HG02970 (cell line): ENCODE results near the gene TTC27.
"Not testable (repeated sequence)": the region's sequence is repeated elsewhere in the genome, so short reads cannot be mapped to it uniquely, and the experiment has no call there.

ENCODE experiments used
- ATAC-seq: cut with Tn5 transposase; IDR thresholded peaks from one replicate; pipeline ENCODE4 v1.9.1; 2021; ENCODE audit warnings: mild to moderate bottlenecking, moderate library complexity, moderate number of reproducible peaks; ENCODE audit not compliant: unreplicated experiment, low FRiP score

Gene TTC27

GRCh38 chr2:32627814-32628579, at the start of gene TTC27:
TTC27 (plus strand) TSS chr2:32628050; CDS start chr2:32628293, 243 bp downstream.
- peak; percentile 100 for ATAC-seq

- no peak for ATAC-seq
Observed at GRCh38 chr2:32591669-32592463, 36.0 kb upstream of the TTC27 start.

GRCh38 chr2:32594573-32594972, 33.3 kb upstream of the TTC27 start:
- ATAC-seq = no peak

GRCh38 chr2:32611366-32611765, 16.5 kb upstream of the TTC27 start:
- ATAC-seq = no peak

- no peak for ATAC-seq
Observed at GRCh38 chr2:32611771-32612170, 16.1 kb upstream of the TTC27 start.

- no peak for ATAC-seq
Observed at GRCh38 chr2:32614084-32614483, 13.8 kb upstream of the TTC27 start.

GRCh38 chr2:32617599-32618189, 10.2 kb upstream of the TTC27 start:
- ATAC-seq = no peak

GRCh38 chr2:32622570-32623310, 5.1 kb upstream of the TTC27 start:
- ATAC-seq = no peak

GRCh38 chr2:32623311-32623706, 4.5 kb upstream of the TTC27 start:
- no peak for ATAC-seq

- ATAC-seq = no peak
Observed at GRCh38 chr2:32624812-32625211, 3.0 kb upstream of the TTC27 start.

GRCh38 chr2:32626639-32627221, 1.1 kb upstream of the TTC27 start:
- no peak for ATAC-seq

GRCh38 chr2:32627441-32627813, 423 bp upstream of the TTC27 start:
- ATAC-seq = peak; percentile 34

GRCh38 chr2:32632089-32632488, 4.2 kb downstream of the TTC27 start:
- no peak for ATAC-seq

GRCh38 chr2:32633040-32633439, 5.2 kb downstream of the TTC27 start:
- no peak for ATAC-seq

- ATAC-seq = not testable (repeated sequence)
Observed at GRCh38 chr2:32638548-32638947, 10.7 kb downstream of the TTC27 start.

- ATAC-seq = no peak
Observed at GRCh38 chr2:32641180-32641579, 13.3 kb downstream of the TTC27 start.

- ATAC-seq = no peak
Observed at GRCh38 chr2:32647180-32647651, 19.4 kb downstream of the TTC27 start.

- ATAC-seq = no peak
Observed at GRCh38 chr2:32652555-32653209, 24.8 kb downstream of the TTC27 start.

GRCh38 chr2:32656069-32656468, 28.2 kb downstream of the TTC27 start:
- ATAC-seq = no peak

- ATAC-seq = no peak
Observed at GRCh38 chr2:32663864-32664263, 36.0 kb downstream of the TTC27 start.
